Endothelial cell of umbilical vein (primary cell): ENCODE data around the gene NHS. TPM values are rescaled to one million over a fixed set of nuclear protein-coding genes. Genes with fewer than 3 reads are reported as not detected.

Experiments used
- BruUV-seq: library from RNA; stranded (reverse); fragments of 400-500 nt; replicated peaks from 2 replicates; lab custom pipeline; 2021; lab: Mats Ljungman, UMichigan
- CTCF ChIA-PET: fragments of 300-600, 350-600 bp; sonication (Branson Sonifier 250); formaldehyde crosslinking; loops from one replicate; lab custom pipeline; 2021; ENCODE audit warnings: antibody characterized with exemption, inconsistent platforms; lab: Charles Lee
- POLR2A ChIA-PET: fragments of 300-600, 350-600 bp; sonication (Branson Sonifier 250); formaldehyde crosslinking; loops from one replicate; lab custom pipeline; 2021; ENCODE audit warnings: antibody characterized with exemption, inconsistent platforms; lab: Charles Lee
- DNase-seq: peaks from one replicate; pipeline ENCODE4 v3.0.0-alpha.2; 2011; ENCODE audit warnings: low read depth, low spot score
- FAIRE-seq: peaks from 2 replicates; lab custom pipeline; 2011; peaks lifted over from hg19 to GRCh38; lab: Jason Lieb, UNC
- H2AFZ ChIP-seq: 2 replicates; pipeline ENCODE4 v1.6.0; 2012; ENCODE audit warnings: low read depth, low read length, control low read depth, inconsistent platforms
- H3K27ac ChIP-seq: 2 replicates; pipeline ENCODE4 v1.5.1; 2011; ENCODE audit warnings: low read depth, mild to moderate bottlenecking, control low read depth, low read length, moderate library complexity; ENCODE audit not compliant: insufficient read depth
- H3K27me3 ChIP-seq, 2 experiments: 2 replicates each; pipeline versions ENCODE4 v1.6.0 to v1.6.1; 2011; ENCODE audit warnings: low read length in 2 of 2, mixed read lengths in 1 of 2; ENCODE audit not compliant: control insufficient read depth in 2 of 2, insufficient read depth in 2 of 2
- H3K36me3 ChIP-seq, 2 experiments: 2 replicates in 1 of 2; 3 replicates in 1 of 2; pipeline ENCODE4 v1.5.1; 2011; ENCODE audit warnings: low read length in 2 of 2, mild to moderate bottlenecking in 1 of 2, moderate library complexity in 1 of 2; ENCODE audit not compliant: control insufficient read depth in 2 of 2, insufficient read depth in 2 of 2; ENCODE audit errors: extremely low read depth in 1 of 2
- H3K4me1 ChIP-seq: 3 replicates; pipeline ENCODE4 v1.5.1; 2011; ENCODE audit warnings: mild to moderate bottlenecking, low read length; ENCODE audit not compliant: control insufficient read depth, insufficient read depth; ENCODE audit errors: extremely low read depth
- H3K4me2 ChIP-seq: 2 replicates; pipeline ENCODE4 v1.6.1; 2011; ENCODE audit warnings: low read length, control low read depth, mixed read lengths; ENCODE audit not compliant: insufficient read depth
- H3K4me3 ChIP-seq, 3 experiments: fragments of 200-600 bp in 1 of 3; sonication (generic), shearing (Covaris generic) in 1 of 3; replicated peaks in 1 of 3; 2 replicates each; pipeline ENCODE4 v1.5.1; 2011 to 2016; ENCODE audit warnings: control low read depth in 3 of 3, low read length in 3 of 3, mild to moderate bottlenecking in 2 of 3, inconsistent platforms in 1 of 3, low read depth in 1 of 3, moderate library complexity in 1 of 3; ENCODE audit not compliant: insufficient read depth in 1 of 3
- H3K79me2 ChIP-seq: 2 replicates; pipeline ENCODE4 v1.6.0; 2012; ENCODE audit warnings: low read length, inconsistent platforms; ENCODE audit not compliant: control insufficient read depth, insufficient read depth
- H3K9ac ChIP-seq: replicated peaks from 2 replicates; pipeline ENCODE3; 2011; ENCODE audit warnings: low read length, control low read depth; ENCODE audit not compliant: insufficient read depth; ENCODE audit errors: extremely low read depth
- H3K9me1 ChIP-seq: replicated peaks from 3 replicates; pipeline ENCODE4 v1.6.0; 2011; ENCODE audit warnings: mild to moderate bottlenecking, low read length; ENCODE audit not compliant: control insufficient read depth, insufficient read depth; ENCODE audit errors: extremely low read depth
- H3K9me3 ChIP-seq: replicated peaks from 2 replicates; pipeline ENCODE4 v1.5.1; 2012; ENCODE audit warnings: low read length, inconsistent platforms; ENCODE audit not compliant: control insufficient read depth, insufficient read depth
- H4K20me1 ChIP-seq: replicated peaks from 2 replicates; pipeline ENCODE3; 2011; ENCODE audit warnings: mild to moderate bottlenecking, low read length; ENCODE audit not compliant: control insufficient read depth, insufficient read depth; ENCODE audit errors: extremely low read depth
- EZH2 ChIP-seq: IDR thresholded peaks from 2 replicates; pipeline ENCODE4 v1.6.1; 2012; ENCODE audit warnings: borderline replicate concordance, low read depth, mild to moderate bottlenecking, moderate library complexity, low read length, inconsistent platforms; ENCODE audit not compliant: severe bottlenecking
- FOS ChIP-seq: IDR thresholded peaks from 2 replicates; pipeline ENCODE4 v1.6.1; 2011; ENCODE audit warnings: mild to moderate bottlenecking, low read length, moderate library complexity, borderline replicate concordance; ENCODE audit not compliant: insufficient read depth
- GATA2 ChIP-seq: IDR thresholded peaks from 2 replicates; pipeline ENCODE4 v1.7.0; 2011; ENCODE audit warnings: low read depth, mild to moderate bottlenecking, moderate library complexity, mixed read lengths, low read length; ENCODE audit not compliant: insufficient read length, insufficient read depth
- JUN ChIP-seq: IDR thresholded peaks from 2 replicates; pipeline ENCODE4 v1.6.1; 2011; ENCODE audit warnings: borderline replicate concordance, low read depth; ENCODE audit not compliant: insufficient read length, insufficient read depth
- MYC ChIP-seq: IDR thresholded peaks from one replicate; pipeline ENCODE4 v1.6.1; 2011; ENCODE audit warnings: mild to moderate bottlenecking, low read depth, low read length
- POLR2A ChIP-seq: IDR thresholded peaks from 2 replicates; pipeline ENCODE4 v1.6.1; 2012; ENCODE audit warnings: low read depth, mild to moderate bottlenecking, control low read depth, low read length
- POLR2AphosphoS5 ChIP-seq: IDR thresholded peaks from 2 replicates; pipeline ENCODE4 v1.6.1; 2012; ENCODE audit warnings: low read depth, mild to moderate bottlenecking, control low read depth, low read length, moderate library complexity; ENCODE audit not compliant: insufficient read depth
- dilution Hi-C: fragments of 300-500 bp; cut with MboI; formaldehyde crosslinking; loops from one replicate; pipeline ENCODE4 v1.15.0; 2019; ENCODE audit warnings: low sequenced_read_pairs; ENCODE audit not compliant: extremely low pct_ligation_motif_present
- intact Hi-C: fragments of 100-400 bp; cut with micrococcal nuclease; formaldehyde crosslinking; loops from one replicate; pipeline ENCODE4 v1.10.0; 2022
- polyA plus RNA-seq, 4 experiments: library from polyadenylated mRNA; depleted of rRNA in 3 of 4; stranded (reverse) in 3 of 4; unstranded in 1 of 4; fragments of >200 nt; gene quantifications; 2 replicates each; pipeline versions ENCODE4 v1.2.1 to v1.2.3, GENCODE V29; 2011 to 2012; ENCODE audit warnings: missing spikeins in 1 of 4
- total RNA-seq: library from RNA; stranded (reverse); gene quantifications from 2 replicates; pipeline ENCODE4 v1.2.3, GENCODE V29; 2021
- TF ChIP-seq, protein P1 (sequence below): IDR thresholded peaks from 2 replicates; pipeline ENCODE4 v1.6.1; 2011; ENCODE audit not compliant: insufficient read depth, insufficient read length
- TF ChIP-seq, protein P2 (sequence below), 2 donors: IDR thresholded peaks; 1 replicate in 1 of 2; 2 replicates in 1 of 2; pipeline ENCODE4 v1.5.1; 2011; ENCODE audit warnings: low read length in 2 of 2, mild to moderate bottlenecking in 2 of 2, moderate library complexity in 2 of 2, control low read depth in 1 of 2, inconsistent platforms in 1 of 2, low read depth in 1 of 2; ENCODE audit not compliant: insufficient read depth in 1 of 2; ENCODE audit errors: extremely low read depth in 1 of 2

NHS gene
- total and polyA plus RNA-seq, 2 donors (not counting 3 experiments of a cell fraction or from before 2014, with no cell fraction given): 0.07 to 0.46 TPM

DNA sequence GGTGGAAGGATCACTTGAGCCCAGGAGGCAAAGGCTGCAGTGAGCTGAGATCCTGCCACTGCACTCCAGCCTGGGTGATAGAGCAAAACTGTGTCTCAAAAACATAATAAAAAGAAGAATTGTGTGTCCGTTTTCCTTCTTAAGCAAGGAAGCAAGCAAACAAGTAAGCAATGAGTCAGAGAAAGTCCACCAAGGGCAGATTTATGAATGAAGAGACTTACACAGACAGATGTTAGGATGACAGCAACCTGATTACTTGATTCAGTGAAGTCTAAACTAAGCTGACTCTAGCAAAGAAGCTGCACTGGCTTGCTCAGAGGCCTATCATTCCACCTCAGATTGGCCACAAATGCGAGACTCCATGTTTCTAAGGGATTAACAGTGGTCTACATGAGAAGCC, 328.2 kb downstream of the NHS start:
- Histone ChIP-seq H3K9ac (no peak overlapping the region), H3K4me1 (no peaks in the 10 kb centered on the region), H3K4me2 (no peak overlapping the region), H3K36me3 (no peaks in the 10 kb centered on the region), H3K27me3 (no peaks in the 10 kb centered on the region), H4K20me1 (no peaks in the 10 kb centered on the region), H3K27ac (no peak overlapping the region), H3K9me1 (no peaks in the 10 kb centered on the region), H3K4me3 (no peak overlapping the region), H2AFZ (no peak overlapping the region), H3K9me3 (no peaks in the 10 kb centered on the region), H3K79me2 (no peaks in the 10 kb centered on the region)
- intact Hi-C loops: no loop called here
- DNase-seq (no peak), FAIRE-seq (no peak)
- dilution Hi-C loops: no loop called here
- TF ChIP-seq MYC (no peak), EZH2 (no peak), POLR2AphosphoS5 (no peak), FOS (no peak), JUN (no peak), POLR2A (no peak), GATA2 (no peak)
- TF ChIP-seq, protein P1, sequence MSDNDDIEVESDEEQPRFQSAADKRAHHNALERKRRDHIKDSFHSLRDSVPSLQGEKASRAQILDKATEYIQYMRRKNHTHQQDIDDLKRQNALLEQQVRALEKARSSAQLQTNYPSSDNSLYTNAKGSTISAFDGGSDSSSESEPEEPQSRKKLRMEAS: no peak
- TF ChIP-seq, protein P2, sequence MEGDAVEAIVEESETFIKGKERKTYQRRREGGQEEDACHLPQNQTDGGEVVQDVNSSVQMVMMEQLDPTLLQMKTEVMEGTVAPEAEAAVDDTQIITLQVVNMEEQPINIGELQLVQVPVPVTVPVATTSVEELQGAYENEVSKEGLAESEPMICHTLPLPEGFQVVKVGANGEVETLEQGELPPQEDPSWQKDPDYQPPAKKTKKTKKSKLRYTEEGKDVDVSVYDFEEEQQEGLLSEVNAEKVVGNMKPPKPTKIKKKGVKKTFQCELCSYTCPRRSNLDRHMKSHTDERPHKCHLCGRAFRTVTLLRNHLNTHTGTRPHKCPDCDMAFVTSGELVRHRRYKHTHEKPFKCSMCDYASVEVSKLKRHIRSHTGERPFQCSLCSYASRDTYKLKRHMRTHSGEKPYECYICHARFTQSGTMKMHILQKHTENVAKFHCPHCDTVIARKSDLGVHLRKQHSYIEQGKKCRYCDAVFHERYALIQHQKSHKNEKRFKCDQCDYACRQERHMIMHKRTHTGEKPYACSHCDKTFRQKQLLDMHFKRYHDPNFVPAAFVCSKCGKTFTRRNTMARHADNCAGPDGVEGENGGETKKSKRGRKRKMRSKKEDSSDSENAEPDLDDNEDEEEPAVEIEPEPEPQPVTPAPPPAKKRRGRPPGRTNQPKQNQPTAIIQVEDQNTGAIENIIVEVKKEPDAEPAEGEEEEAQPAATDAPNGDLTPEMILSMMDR (IDR thresholded peaks at IDR 0.05; ENCODE audit: extremely low read depth in 1 of 2, insufficient read depth in 1 of 2, low read depth in 1 of 2, low read length in 2 of 2): no peak
- no TSS peak for BruUV-seq
- ChIA-PET CTCF (no interaction called here), POLR2A (no interaction called here)
